AG04449 (cell line): ENCODE data around the gene SLC6A11.

Source experiments
- CTCF ChIA-PET: fragments of 350-600 bp; formaldehyde crosslinking; extraction: SDS; loops from one replicate; lab custom pipeline; 2021; ENCODE audit warnings: antibody characterized with exemption; lab: Yijun Ruan, JAX
- POLR2A ChIA-PET: fragments of 400-600, 350-600 bp; formaldehyde crosslinking; extraction: SDS; loops from one replicate; lab custom pipeline; 2020; ENCODE audit warnings: antibody characterized with exemption, inconsistent platforms; lab: Yijun Ruan, JAX
- DNase-seq: peaks from one replicate; pipeline ENCODE4 v3.0.0-alpha.2; 2010; ENCODE audit warnings: low read depth, low spot score
- H3K4me3 ChIP-seq: 2 replicates; pipeline ENCODE4 v1.5.1; 2011; ENCODE audit warnings: low read depth, mild to moderate bottlenecking, control low read depth, low read length
- CTCF ChIP-seq: IDR thresholded peaks from one replicate; pipeline ENCODE4 v1.5.1; 2011; ENCODE audit warnings: mild to moderate bottlenecking, moderate library complexity, low read length, control low read depth, inconsistent platforms; ENCODE audit not compliant: insufficient read depth; ENCODE audit errors: missing control alignments

The SLC6A11 gene

DNA sequence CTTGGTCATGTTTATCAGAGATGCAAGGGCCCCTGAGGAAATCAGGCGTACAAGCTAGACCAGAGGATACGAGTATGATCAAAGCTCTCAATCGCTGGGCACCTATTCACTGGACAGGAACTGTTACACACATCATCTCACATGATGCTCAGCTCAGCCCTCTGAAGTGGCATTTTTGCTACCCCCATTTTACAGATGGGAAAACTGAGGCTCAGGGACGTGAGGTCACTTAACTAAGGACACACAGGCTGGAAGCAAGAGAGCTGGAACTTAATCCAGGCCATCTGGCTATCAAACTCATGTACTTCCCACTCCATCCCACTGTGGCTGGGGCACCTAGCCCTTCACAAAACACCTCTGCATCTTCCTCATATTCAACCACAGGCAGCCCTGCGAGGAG, 103.6 kb downstream of the SLC6A11 start:
- no peak overlapping the region for H3K4me3 ChIP-seq
- ChIA-PET CTCF (interaction anchor here (1.1 to 1.2 kb wide), 2 partner anchors 28 to 141 kb away, joined by 3 read pairs; no protein-coding TSS in a partner anchor), POLR2A (no interaction called here)
- no peak for TF ChIP-seq CTCF
- no peak for DNase-seq

DNA sequence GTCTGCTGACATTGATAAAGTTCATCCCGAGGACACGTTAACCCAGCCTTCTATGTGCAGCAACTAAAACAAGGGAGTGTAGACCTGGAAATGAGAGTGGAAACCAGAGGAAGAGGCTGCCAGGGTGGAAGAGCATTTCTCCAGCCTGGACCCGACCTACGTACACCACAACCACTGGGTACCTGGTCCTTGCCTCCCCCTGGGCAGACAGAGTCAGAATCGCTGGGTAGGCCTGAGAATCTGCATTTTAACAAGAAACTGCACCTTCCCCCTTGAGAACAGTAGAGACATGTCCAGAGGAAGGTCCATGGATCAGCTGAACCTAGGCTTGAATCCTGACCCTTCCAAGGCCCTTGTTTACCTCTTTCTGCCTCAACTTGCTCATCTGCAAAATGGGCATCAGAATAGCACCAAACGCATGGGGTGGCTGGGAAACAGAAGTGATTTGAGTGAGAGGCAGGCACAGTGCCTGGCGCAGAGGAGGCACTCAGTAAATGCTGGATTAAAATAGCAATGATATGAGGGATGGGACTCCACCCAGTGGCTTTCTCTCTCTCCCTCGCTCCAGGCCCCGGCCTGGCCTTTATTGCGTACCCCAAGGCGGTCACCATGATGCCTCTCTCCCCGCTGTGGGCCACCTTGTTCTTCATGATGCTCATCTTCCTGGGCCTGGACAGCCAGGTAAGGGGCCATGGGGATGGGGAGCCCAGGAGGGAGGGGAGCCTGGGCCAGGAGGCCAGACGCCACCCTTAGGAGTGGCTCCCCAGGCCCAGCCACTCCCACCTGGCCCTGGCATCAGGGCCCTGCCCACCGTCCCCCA, 109.6 kb downstream of the SLC6A11 start:
- TF ChIP-seq CTCF, result no peak
- ChIA-PET CTCF (no interaction called here), POLR2A (no interaction called here)
- H3K4me3 ChIP-seq, result no peak overlapping the region
- DNase-seq, result no peak

GRCh38 chr3:10926256-10926810, 110.3 kb downstream of the SLC6A11 start:
- no peak for DNase-seq
- POLR2A ChIA-PET, result no interaction called here
- no peak for TF ChIP-seq CTCF
- CTCF ChIA-PET, result no interaction called here
- H3K4me3 ChIP-seq, result no peak overlapping the region

GRCh38 chr3:10926811-10927521, 110.9 kb downstream of the SLC6A11 start:
- TF ChIP-seq CTCF, result no peak
- ChIA-PET CTCF (no interaction called here), POLR2A (no interaction called here)
- H3K4me3 ChIP-seq, result no peak overlapping the region
- no peak for DNase-seq

GRCh38 chr3:10927551-10927950, 111.5 kb downstream of the SLC6A11 start:
- CTCF ChIA-PET, result no interaction called here
- no peak for TF ChIP-seq CTCF
- no peak overlapping the region for H3K4me3 ChIP-seq
- POLR2A ChIA-PET, result no interaction called here
- DNase-seq, result no peak

- DNase-seq, result no peak
- H3K4me3 ChIP-seq, result no peak overlapping the region
- ChIA-PET POLR2A (no interaction called here), CTCF (interaction anchor here (1.3 to 2.6 kb wide), 3 partner anchors 13 to 132 kb away, joined by 4 to 8 read pairs (median 8); no protein-coding TSS in a partner anchor)
- no peak for TF ChIP-seq CTCF
These were observed 112.5 kb downstream of the SLC6A11 start for GRCh38 chr3:10928407-10928960.
